ENCODE data around the gene AATF.

The AATF gene

DNA sequence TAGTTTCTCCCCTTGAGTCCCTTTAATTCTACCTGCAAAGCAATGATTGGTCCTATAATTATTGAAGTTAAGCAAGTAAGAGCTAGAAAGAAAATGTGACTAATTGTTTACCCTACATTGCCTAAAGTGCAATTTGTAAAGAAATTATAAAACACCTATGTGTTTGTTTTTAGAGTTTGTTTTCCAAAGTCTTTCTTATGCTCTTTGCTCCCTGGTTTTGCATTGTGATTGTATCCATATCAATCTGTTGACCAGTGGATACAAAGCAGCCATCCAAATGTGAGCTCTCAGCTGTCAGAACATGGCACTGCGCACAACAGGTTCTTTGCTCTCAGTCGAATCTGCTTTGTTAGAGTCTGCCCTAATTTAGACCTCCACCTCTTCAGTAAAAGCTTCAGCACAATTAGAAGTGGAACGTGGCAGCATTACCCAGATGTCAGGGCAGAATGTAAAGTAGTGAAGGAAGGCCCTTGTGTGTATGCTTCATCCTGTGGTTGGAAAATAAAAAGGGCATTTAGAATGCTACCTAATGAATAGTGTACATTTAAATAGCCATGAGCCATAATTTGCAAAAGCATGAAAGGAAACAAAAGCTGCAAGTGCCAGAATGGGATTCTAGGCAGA, 70.5 kb downstream of the AATF start:
- Histone ChIP-seq H3K4me2 (ENCODE audit: low read depth, low read length, poor library complexity, severe bottlenecking) (no peak overlapping the region), H3K4me1 (ENCODE audit: insufficient read depth, low read length, poor library complexity, severe bottlenecking) (no peaks in the 10 kb centered on the region), H3K27me3 (ENCODE audit: insufficient read depth, low read length, poor library complexity, severe bottlenecking) (no peaks in the 10 kb centered on the region), H3K4me3 (ENCODE audit: low read length, poor library complexity, severe bottlenecking) (no peak overlapping the region), H3K79me2 (ENCODE audit: insufficient read depth, low read length) (peaks cover 21% of the 10 kb centered on the region), H3K36me3 (ENCODE audit: insufficient read depth, low read length) (peaks cover 47% of the 10 kb centered on the region; the same call in 1 of the 2 replicates), H4K20me1 (ENCODE audit: insufficient read depth, low read length, poor library complexity, severe bottlenecking) (no peaks in the 10 kb centered on the region), H3K9me3 (ENCODE audit: insufficient read depth, low read depth, low read length) (no peaks in the 10 kb centered on the region), H3K9ac (ENCODE audit: low read depth, low read length, poor library complexity, severe bottlenecking) (no peak overlapping the region), H2AFZ (ENCODE audit: low read length) (no peak overlapping the region), H3K9me2 (replicated peaks; ENCODE audit: low read depth, low read length) (no peaks in the 10 kb centered on the region), H3F3A (ENCODE audit: low read depth) (no peaks in the 10 kb centered on the region)
- no peak for TF ChIP-seq EZH2phosphoT487 (IDR thresholded peaks at IDR 0.05; ENCODE audit: borderline replicate concordance)
- TF ChIP-seq, protein P1, sequence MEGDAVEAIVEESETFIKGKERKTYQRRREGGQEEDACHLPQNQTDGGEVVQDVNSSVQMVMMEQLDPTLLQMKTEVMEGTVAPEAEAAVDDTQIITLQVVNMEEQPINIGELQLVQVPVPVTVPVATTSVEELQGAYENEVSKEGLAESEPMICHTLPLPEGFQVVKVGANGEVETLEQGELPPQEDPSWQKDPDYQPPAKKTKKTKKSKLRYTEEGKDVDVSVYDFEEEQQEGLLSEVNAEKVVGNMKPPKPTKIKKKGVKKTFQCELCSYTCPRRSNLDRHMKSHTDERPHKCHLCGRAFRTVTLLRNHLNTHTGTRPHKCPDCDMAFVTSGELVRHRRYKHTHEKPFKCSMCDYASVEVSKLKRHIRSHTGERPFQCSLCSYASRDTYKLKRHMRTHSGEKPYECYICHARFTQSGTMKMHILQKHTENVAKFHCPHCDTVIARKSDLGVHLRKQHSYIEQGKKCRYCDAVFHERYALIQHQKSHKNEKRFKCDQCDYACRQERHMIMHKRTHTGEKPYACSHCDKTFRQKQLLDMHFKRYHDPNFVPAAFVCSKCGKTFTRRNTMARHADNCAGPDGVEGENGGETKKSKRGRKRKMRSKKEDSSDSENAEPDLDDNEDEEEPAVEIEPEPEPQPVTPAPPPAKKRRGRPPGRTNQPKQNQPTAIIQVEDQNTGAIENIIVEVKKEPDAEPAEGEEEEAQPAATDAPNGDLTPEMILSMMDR (conservative IDR thresholded peaks at IDR 0.05; ENCODE audit: low read length): no peak

DNA sequence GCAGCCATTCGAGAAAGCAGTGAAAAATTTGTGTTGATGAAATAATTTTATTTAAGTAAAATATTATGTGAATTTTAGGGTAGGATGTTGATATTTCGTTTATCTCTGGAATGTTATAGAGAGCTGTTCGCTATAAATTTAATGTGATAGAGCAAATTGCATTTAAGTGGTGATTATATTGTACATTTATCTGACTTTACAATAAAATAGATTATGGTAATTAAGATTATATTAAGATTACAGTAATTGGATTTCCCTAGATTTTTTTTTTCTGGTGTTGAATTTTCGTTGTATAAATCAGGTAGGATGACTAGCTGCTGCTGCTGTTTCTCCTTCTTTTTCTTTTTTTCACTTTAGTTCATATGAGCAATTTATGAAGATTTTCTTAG, 71.0 kb downstream of the AATF start:
- no peak overlapping the region for H3K4me2 ChIP-seq (ENCODE audit: low read depth, low read length, poor library complexity, severe bottlenecking)
- no peaks in the 10 kb centered on the region for H3K4me1 ChIP-seq (ENCODE audit: insufficient read depth, low read length, poor library complexity, severe bottlenecking)
- no peak overlapping the region for H3K9ac ChIP-seq (ENCODE audit: low read depth, low read length, poor library complexity, severe bottlenecking)
- no peak overlapping the region for H3K4me3 ChIP-seq (ENCODE audit: low read length, poor library complexity, severe bottlenecking)
- no peaks in the 10 kb centered on the region for H3K9me3 ChIP-seq (ENCODE audit: insufficient read depth, low read depth, low read length)
- TF ChIP-seq, protein P1 (conservative IDR thresholded peaks at IDR 0.05; ENCODE audit: low read length): no peak
- TF ChIP-seq EZH2phosphoT487 (IDR thresholded peaks at IDR 0.05; ENCODE audit: borderline replicate concordance): no peak
- H3K27me3 ChIP-seq (ENCODE audit: insufficient read depth, low read length, poor library complexity, severe bottlenecking): no peaks in the 10 kb centered on the region
- H3K9me2 ChIP-seq (replicated peaks; ENCODE audit: low read depth, low read length): no peaks in the 10 kb centered on the region
- peaks cover 21% of the 10 kb centered on the region for H3K79me2 ChIP-seq (ENCODE audit: insufficient read depth, low read length)
- no peaks in the 10 kb centered on the region for H4K20me1 ChIP-seq (ENCODE audit: insufficient read depth, low read length, poor library complexity, severe bottlenecking)
- H2AFZ ChIP-seq (ENCODE audit: low read length): no peak overlapping the region
- H3F3A ChIP-seq (ENCODE audit: low read depth): no peaks in the 10 kb centered on the region
- peaks cover 52% of the 10 kb centered on the region; the same call in 1 of the 2 replicates for H3K36me3 ChIP-seq (ENCODE audit: insufficient read depth, low read length)

DNA sequence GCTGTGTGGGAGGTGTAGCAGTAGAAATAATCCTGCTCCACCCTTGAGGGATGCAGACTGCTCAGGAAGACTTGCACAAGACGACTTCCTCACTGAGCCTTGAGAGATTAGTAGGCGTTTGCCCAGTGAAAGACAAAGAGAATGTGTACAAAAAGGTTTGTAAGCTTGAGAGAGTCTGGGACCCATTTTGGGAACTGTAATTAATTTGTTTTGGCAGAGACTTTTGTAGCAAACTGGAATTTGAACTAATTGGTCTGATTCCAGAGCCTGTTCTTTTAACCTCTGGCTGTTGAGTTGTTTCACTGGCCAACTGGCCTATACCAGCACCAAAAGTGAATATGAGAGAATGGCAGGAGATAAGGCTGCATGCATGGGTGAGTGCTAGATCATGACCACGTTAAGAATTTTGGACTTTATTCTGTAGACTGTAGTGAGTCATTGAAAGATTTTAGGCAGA, 75.5 kb downstream of the AATF start:
- H3F3A ChIP-seq (ENCODE audit: low read depth): no peaks in the 10 kb centered on the region
- no peaks in the 10 kb centered on the region for H3K79me2 ChIP-seq (ENCODE audit: insufficient read depth, low read length)
- H3K4me3 ChIP-seq (ENCODE audit: low read length, poor library complexity, severe bottlenecking): no peak overlapping the region
- no peak for TF ChIP-seq EZH2phosphoT487 (IDR thresholded peaks at IDR 0.05; ENCODE audit: borderline replicate concordance)
- TF ChIP-seq, protein P1 (conservative IDR thresholded peaks at IDR 0.05; ENCODE audit: low read length): no peak
- no peaks in the 10 kb centered on the region for H3K27me3 ChIP-seq (ENCODE audit: insufficient read depth, low read length, poor library complexity, severe bottlenecking)
- H4K20me1 ChIP-seq (ENCODE audit: insufficient read depth, low read length, poor library complexity, severe bottlenecking): no peaks in the 10 kb centered on the region
- H2AFZ ChIP-seq (ENCODE audit: low read length): no peak overlapping the region
- no peak overlapping the region for H3K9ac ChIP-seq (ENCODE audit: low read depth, low read length, poor library complexity, severe bottlenecking)
- H3K9me3 ChIP-seq (ENCODE audit: insufficient read depth, low read depth, low read length): no peaks in the 10 kb centered on the region
- H3K4me1 ChIP-seq (ENCODE audit: insufficient read depth, low read length, poor library complexity, severe bottlenecking): peaks cover 4% of the 10 kb centered on the region
- H3K9me2 ChIP-seq (replicated peaks; ENCODE audit: low read depth, low read length): no peaks in the 10 kb centered on the region
- H3K4me2 ChIP-seq (ENCODE audit: low read depth, low read length, poor library complexity, severe bottlenecking): no peak overlapping the region
- peaks cover 58% of the 10 kb centered on the region; the same call in 1 of the 2 replicates for H3K36me3 ChIP-seq (ENCODE audit: insufficient read depth, low read length)

Measured in Loucy (cell line).